Measurements from ENCODE around the gene GIT1. TPM values are rescaled to one million over a fixed set of nuclear protein-coding genes. Genes with fewer than 3 reads are reported as not detected.

Gene GIT1
- total and polyA plus RNA-seq, 2 experiments from 2014 or later = 37.5 to 52.1 TPM

DNA sequence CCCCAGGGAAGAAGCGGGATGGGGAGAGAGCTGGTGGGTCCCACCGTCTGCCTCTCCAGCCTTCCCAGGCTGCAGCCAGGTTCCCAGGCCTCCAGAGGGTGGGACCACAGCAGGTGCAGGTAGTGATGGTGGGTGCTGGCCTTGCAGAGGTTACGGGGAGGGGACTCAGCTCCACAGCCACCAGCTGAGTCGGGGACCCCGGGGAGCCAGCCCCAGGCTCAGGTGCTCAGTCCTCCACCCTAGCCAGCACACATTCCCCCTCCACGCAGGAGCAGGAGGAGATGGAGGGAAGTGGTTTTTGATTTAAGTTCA is 15.9 kb downstream of the GIT1 start:
- Histone ChIP-seq H3K4me3 (no peak overlapping the region), H3K36me3 (peaks cover 10% of the 10 kb centered on the region), H3K27me3 (no peaks in the 10 kb centered on the region), H3K4me1 (ENCODE audit: low read depth) (peaks cover 14% of the 10 kb centered on the region), H3K27ac (no peak overlapping the region), H3K9me3 (ENCODE audit: low read depth) (no peaks in the 10 kb centered on the region)
- no peak for TF ChIP-seq CTCF (IDR thresholded peaks at IDR 0.05; ENCODE audit: low read depth, low read length)
- no peak for DNase-seq (ENCODE audit: low read depth in 1 of 2, low spot score in 1 of 2)

GRCh38 chr17:29572691-29573557 is 16.5 kb downstream of the GIT1 start:
- peak; percentile 71 for TF ChIP-seq CTCF (IDR thresholded peaks at IDR 0.05; ENCODE audit: low read depth, low read length)
- peaks cover 10% of the 10 kb centered on the region for H3K36me3 ChIP-seq
- no peak overlapping the region for H3K4me3 ChIP-seq
- H3K27me3 ChIP-seq = no peaks in the 10 kb centered on the region
- DNase-seq (ENCODE audit: low read depth in 1 of 2, low spot score in 1 of 2) = peak; percentile 80 to 82
- H3K9me3 ChIP-seq (ENCODE audit: low read depth) = no peaks in the 10 kb centered on the region
- peaks cover 14% of the 10 kb centered on the region for H3K4me1 ChIP-seq (ENCODE audit: low read depth)
- no peak overlapping the region for H3K27ac ChIP-seq

- peaks cover 14% of the 10 kb centered on the region for H3K4me1 ChIP-seq (ENCODE audit: low read depth)
- no peaks in the 10 kb centered on the region for H3K9me3 ChIP-seq (ENCODE audit: low read depth)
- peaks cover 10% of the 10 kb centered on the region for H3K36me3 ChIP-seq
- TF ChIP-seq CTCF (IDR thresholded peaks at IDR 0.05; ENCODE audit: low read depth, low read length) = no peak
- H3K27me3 ChIP-seq = no peaks in the 10 kb centered on the region
- H3K4me3 ChIP-seq = no peak overlapping the region
- no peak for DNase-seq (ENCODE audit: low read depth in 1 of 2, low spot score in 1 of 2)
- H3K27ac ChIP-seq = no peak overlapping the region
These were observed 17.4 kb downstream of the GIT1 start for GRCh38 chr17:29571883-29572681.

DNA sequence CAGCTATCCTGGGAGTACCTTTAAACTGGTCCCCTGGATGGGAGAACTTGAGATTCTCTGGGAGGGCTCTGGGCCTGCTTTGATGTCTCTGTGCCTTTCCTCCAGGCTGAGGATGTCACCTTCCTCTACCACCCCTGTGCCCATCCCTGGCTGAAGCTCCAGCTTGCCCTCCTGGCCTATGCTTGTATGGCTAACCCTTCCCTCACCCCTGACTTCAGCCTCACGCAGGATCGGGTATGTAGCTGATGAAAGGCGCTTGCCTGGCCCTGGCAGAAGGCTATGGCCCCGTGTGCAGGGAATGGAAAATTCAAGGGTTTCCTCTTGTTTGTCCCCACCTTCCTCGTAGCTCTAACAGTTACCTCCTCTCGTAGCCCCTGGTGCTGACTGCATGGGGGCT is 18.0 kb downstream of the GIT1 start:
- DNase-seq (ENCODE audit: low read depth in 1 of 2, low spot score in 1 of 2) = no peak
- peaks cover 8% of the 10 kb centered on the region for H3K36me3 ChIP-seq
- H3K27ac ChIP-seq = no peak overlapping the region
- no peak overlapping the region for H3K4me3 ChIP-seq
- peaks cover 2% of the 10 kb centered on the region for H3K27me3 ChIP-seq
- no peak for TF ChIP-seq CTCF (IDR thresholded peaks at IDR 0.05; ENCODE audit: low read depth, low read length)
- H3K4me1 ChIP-seq (ENCODE audit: low read depth) = peaks cover 14% of the 10 kb centered on the region
- H3K9me3 ChIP-seq (ENCODE audit: low read depth) = no peaks in the 10 kb centered on the region

DNA sequence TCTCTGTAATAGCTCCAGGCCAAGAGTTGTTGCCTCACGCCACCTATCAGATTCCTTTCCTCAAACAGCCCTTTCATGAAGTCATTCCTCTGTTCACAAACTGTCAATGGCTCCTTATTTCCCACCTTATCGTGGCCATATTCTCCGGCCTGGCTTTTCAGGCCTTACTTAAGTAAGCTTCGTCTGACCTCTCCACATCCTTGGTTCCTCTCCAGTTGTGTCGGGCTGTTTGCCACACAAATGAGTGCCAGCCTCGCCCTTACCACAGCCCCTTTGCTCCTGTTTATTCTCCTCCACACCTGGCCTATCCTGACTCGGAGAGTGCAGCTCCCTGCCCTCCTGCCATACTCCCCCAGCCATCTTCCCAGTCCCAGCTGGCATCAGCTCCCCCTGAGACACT is 18.9 kb downstream of the GIT1 start:
- Histone ChIP-seq H3K9me3 (ENCODE audit: low read depth) (no peaks in the 10 kb centered on the region), H3K36me3 (peaks cover 4% of the 10 kb centered on the region), H3K4me1 (ENCODE audit: low read depth) (peaks cover 14% of the 10 kb centered on the region), H3K4me3 (no peak overlapping the region), H3K27ac (no peak overlapping the region), H3K27me3 (peaks cover 11% of the 10 kb centered on the region)
- no peak for TF ChIP-seq CTCF (IDR thresholded peaks at IDR 0.05; ENCODE audit: low read depth, low read length)
- no peak for DNase-seq (ENCODE audit: low read depth in 1 of 2, low spot score in 1 of 2)
